H1 (cell line): ENCODE measurements around the gene ENDOV.

Experiments
- BCL11A ChIP-seq, 2 experiments: IDR thresholded peaks; one replicate each; pipeline ENCODE4 v1.6.1; 2011; ENCODE audit warnings: low read depth in 2 of 2, low read length in 2 of 2, mild to moderate bottlenecking in 2 of 2
- CTCF ChIP-seq, 3 experiments: IDR thresholded peaks; 1 replicate in 2 of 3; 2 replicates in 1 of 3; pipeline versions ENCODE4 v1.5.1 to v1.6.1; 2011; ENCODE audit warnings: low read length in 3 of 3, mild to moderate bottlenecking in 3 of 3, inconsistent platforms in 2 of 3, low read depth in 1 of 3, moderate library complexity in 1 of 3; ENCODE audit not compliant: insufficient read depth in 1 of 3; ENCODE audit errors: control extremely low read depth in 1 of 3
- EZH2 ChIP-seq: fragments of 200-600 bp; sonication (generic); IDR thresholded peaks from 2 replicates; pipeline ENCODE4 v1.7.1; 2012; ENCODE audit warnings: low read depth, mild to moderate bottlenecking, moderate library complexity, low read length, inconsistent platforms; ENCODE audit not compliant: severe bottlenecking
- POLR2A ChIP-seq, 2 experiments: IDR thresholded peaks; 1 replicate in 1 of 2; 2 replicates in 1 of 2; pipeline ENCODE4 v1.6.1; 2011; ENCODE audit warnings: low read depth in 2 of 2, low read length in 2 of 2, mild to moderate bottlenecking in 2 of 2; ENCODE audit errors: control extremely low read depth in 1 of 2
- RAD21 ChIP-seq, 2 experiments: IDR thresholded peaks in 1 of 2; conservative IDR thresholded peaks in 1 of 2; 2 replicates each; pipeline ENCODE4 v1.6.1; 2011; ENCODE audit warnings: low read depth in 2 of 2, low read length in 2 of 2, improper control_type of control experiment in 1 of 2, inconsistent platforms in 1 of 2, mild to moderate bottlenecking in 1 of 2, moderate library complexity in 1 of 2
- RNF2 ChIP-seq: fragments of 200-900, 300-1000 bp; sonication (generic); IDR thresholded peaks from 2 replicates; pipeline ENCODE4 v1.7.1; 2016; ENCODE audit warnings: borderline replicate concordance, low read depth, mild to moderate bottlenecking, antibody characterized with exemption, low read length; ENCODE audit not compliant: poor library complexity, severe bottlenecking; ENCODE audit errors: missing control alignments
- SIN3A ChIP-seq, 2 experiments: IDR thresholded peaks in 1 of 2; conservative IDR thresholded peaks in 1 of 2; 2 replicates each; pipeline ENCODE4 v1.6.1; 2011 to 2012; ENCODE audit warnings: low read length in 2 of 2, improper control_type of control experiment in 1 of 2, low read depth in 1 of 2, mild to moderate bottlenecking in 1 of 2
- SUZ12 ChIP-seq: fragments of 200-600 bp; sonication (generic); IDR thresholded peaks from 2 replicates; pipeline ENCODE4 v1.6.1; 2012; ENCODE audit warnings: mild to moderate bottlenecking, inconsistent platforms, low read length, moderate library complexity, mixed read lengths

- no peak for TF ChIP-seq POLR2A (IDR thresholded peaks at IDR 0.05; ENCODE audit: control extremely low read depth in 1 of 2, low read depth in 2 of 2, low read length in 2 of 2)
- no peak for TF ChIP-seq SIN3A (conservative IDR thresholded peaks at IDR 0.05 in 1 of 2, IDR thresholded peaks at IDR 0.05 in 1 of 2; ENCODE audit: low read depth in 1 of 2, low read length in 2 of 2)
- no peak for TF ChIP-seq CTCF (IDR thresholded peaks at IDR 0.05; ENCODE audit: control extremely low read depth in 1 of 3, insufficient read depth in 1 of 3, low read depth in 1 of 3, low read length in 3 of 3)
- TF ChIP-seq SUZ12: no peak
- no peak for TF ChIP-seq EZH2
- no peak for TF ChIP-seq RNF2
- TF ChIP-seq BCL11A (IDR thresholded peaks at IDR 0.05; ENCODE audit: low read depth in 2 of 2, low read length in 2 of 2): no peak
- no peak for TF ChIP-seq RAD21 (IDR thresholded peaks at IDR 0.05 in 1 of 2, conservative IDR thresholded peaks at IDR 0.05 in 1 of 2; ENCODE audit: low read depth in 2 of 2, low read length in 2 of 2)
Measured at GRCh38 chr17:80453126-80453997, 38.4 kb downstream of the ENDOV start.
